ENCODE measurements around the gene GIMAP5. TPM values are rescaled to one million over a fixed set of nuclear protein-coding genes. Genes with fewer than 3 reads are reported as not detected.
A peak's percentile ranks its signal among the peaks of the same experiment; 100 is the strongest.
"Not testable (repeated sequence)": the region's sequence is repeated elsewhere in the genome, so short reads cannot be mapped to it uniquely, and the experiment has no call there.

The GIMAP5 gene
- total and polyA plus RNA-seq, 4 donors, result 1.5 to 20.1 (median 5.8) TPM

GRCh38 chr7:150754951-150755350, 17.7 kb downstream of the GIMAP5 start:
- DNase-seq (ENCODE audit: low read depth in 4 of 6, low spot score in 6 of 6), result no peak
- H3K4me3 ChIP-seq (ENCODE audit: low read depth, low read length), result no peak overlapping the region
- no peaks in the 10 kb centered on the region for H3K4me1 ChIP-seq (ENCODE audit: control insufficient read depth, insufficient read depth, low read length)
- no peaks in the 10 kb centered on the region for H3K27me3 ChIP-seq (ENCODE audit: control insufficient read depth, insufficient read depth, low read length)
- H3K9me3 ChIP-seq (ENCODE audit: control insufficient read depth, insufficient read depth, low read length), result no peaks in the 10 kb centered on the region
- H3K27ac ChIP-seq (ENCODE audit: low read depth, low read length), result no peak overlapping the region
- no peaks in the 10 kb centered on the region for H3K36me3 ChIP-seq (ENCODE audit: control insufficient read depth, insufficient read depth, low read length)

DNA sequence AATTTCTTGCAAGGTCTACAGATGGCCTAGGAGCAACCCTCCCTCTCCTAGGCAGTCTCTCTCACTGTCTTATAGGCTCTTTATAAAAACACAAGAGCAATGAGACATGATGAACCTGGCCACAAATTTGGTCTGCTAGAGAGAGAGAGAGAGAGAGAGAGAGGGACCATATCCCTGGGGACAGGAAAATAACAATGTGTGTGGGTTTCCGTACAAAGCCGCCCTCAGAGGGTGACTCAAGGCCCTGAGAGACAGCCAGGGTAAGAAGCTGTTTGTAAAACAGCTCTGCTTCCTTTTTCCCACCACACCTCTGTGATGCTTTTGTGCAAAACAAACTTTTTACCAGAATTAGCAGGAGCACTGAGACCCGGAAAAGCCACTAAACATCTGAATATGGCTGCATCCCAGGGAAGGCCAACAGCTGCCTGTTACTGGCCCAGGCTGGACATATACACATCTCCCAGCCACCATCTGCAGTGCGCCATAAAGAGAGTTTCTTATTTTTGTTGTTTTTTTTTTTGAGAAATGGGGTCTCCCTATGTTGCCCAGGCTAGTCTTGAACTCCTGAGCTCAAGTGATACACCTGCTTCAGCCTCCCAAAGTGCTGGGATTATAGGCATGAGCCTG, 18.4 kb downstream of the GIMAP5 start:
- Histone ChIP-seq H3K27me3 (ENCODE audit: control insufficient read depth, insufficient read depth, low read length) (no peaks in the 10 kb centered on the region), H3K9me3 (ENCODE audit: control insufficient read depth, insufficient read depth, low read length) (no peaks in the 10 kb centered on the region), H3K4me3 (ENCODE audit: low read depth, low read length) (no peak overlapping the region), H3K27ac (ENCODE audit: low read depth, low read length) (no peak overlapping the region), H3K36me3 (ENCODE audit: control insufficient read depth, insufficient read depth, low read length) (no peaks in the 10 kb centered on the region), H3K4me1 (ENCODE audit: control insufficient read depth, insufficient read depth, low read length) (no peaks in the 10 kb centered on the region)
- 85% methylated on average over 2 of the region's 4 CpGs for WGBS (ENCODE audit: insufficient coverage)
- DNase-seq (ENCODE audit: low read depth in 4 of 6, low spot score in 6 of 6), result no peak

DNA sequence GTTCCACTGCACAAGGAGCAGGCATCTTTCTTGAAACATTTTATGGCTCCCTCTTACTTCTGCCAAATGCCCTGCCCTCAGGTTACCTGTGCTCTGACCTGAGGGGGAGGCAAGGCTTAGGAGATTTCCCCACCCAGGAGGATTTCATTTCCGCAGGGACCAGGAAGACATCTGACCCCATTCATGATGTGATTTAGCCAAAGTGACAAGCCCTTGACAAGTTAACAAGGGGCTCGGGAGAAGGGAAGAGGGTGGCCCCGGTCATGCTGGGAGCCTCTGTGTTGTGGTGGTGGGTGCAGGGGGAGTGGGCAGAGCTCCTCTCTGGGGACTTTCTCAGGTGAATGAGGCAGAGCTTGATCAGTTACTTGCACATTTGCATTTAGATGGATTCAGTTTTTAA, 18.9 kb downstream of the GIMAP5 start:
- no peak overlapping the region for H3K4me3 ChIP-seq (ENCODE audit: low read depth, low read length)
- H3K36me3 ChIP-seq (ENCODE audit: control insufficient read depth, insufficient read depth, low read length), result no peaks in the 10 kb centered on the region
- H3K27me3 ChIP-seq (ENCODE audit: control insufficient read depth, insufficient read depth, low read length), result no peaks in the 10 kb centered on the region
- 62% methylated on average over 3 of the region's 3 CpGs for WGBS (ENCODE audit: insufficient coverage)
- DNase-seq (ENCODE audit: low read depth in 4 of 6, low spot score in 6 of 6), result no peak
- no peaks in the 10 kb centered on the region for H3K4me1 ChIP-seq (ENCODE audit: control insufficient read depth, insufficient read depth, low read length)
- no peak overlapping the region for H3K27ac ChIP-seq (ENCODE audit: low read depth, low read length)
- H3K9me3 ChIP-seq (ENCODE audit: control insufficient read depth, insufficient read depth, low read length), result no peaks in the 10 kb centered on the region

GRCh38 chr7:150756858-150757257, 19.6 kb downstream of the GIMAP5 start:
- WGBS (ENCODE audit: insufficient coverage), result no CpG with 5 or more reads among the region's 1 CpG
- no peak overlapping the region for H3K4me3 ChIP-seq (ENCODE audit: low read depth, low read length)
- H3K9me3 ChIP-seq (ENCODE audit: control insufficient read depth, insufficient read depth, low read length), result no peaks in the 10 kb centered on the region
- no peaks in the 10 kb centered on the region for H3K36me3 ChIP-seq (ENCODE audit: control insufficient read depth, insufficient read depth, low read length)
- DNase-seq (ENCODE audit: low read depth in 4 of 6, low spot score in 6 of 6), result peak in 3 of 6 donors; percentile 8 to 61 (median 38)
- H3K27ac ChIP-seq (ENCODE audit: low read depth, low read length), result no peak overlapping the region
- H3K27me3 ChIP-seq (ENCODE audit: control insufficient read depth, insufficient read depth, low read length), result no peaks in the 10 kb centered on the region
- H3K4me1 ChIP-seq (ENCODE audit: control insufficient read depth, insufficient read depth, low read length), result no peaks in the 10 kb centered on the region

DNA sequence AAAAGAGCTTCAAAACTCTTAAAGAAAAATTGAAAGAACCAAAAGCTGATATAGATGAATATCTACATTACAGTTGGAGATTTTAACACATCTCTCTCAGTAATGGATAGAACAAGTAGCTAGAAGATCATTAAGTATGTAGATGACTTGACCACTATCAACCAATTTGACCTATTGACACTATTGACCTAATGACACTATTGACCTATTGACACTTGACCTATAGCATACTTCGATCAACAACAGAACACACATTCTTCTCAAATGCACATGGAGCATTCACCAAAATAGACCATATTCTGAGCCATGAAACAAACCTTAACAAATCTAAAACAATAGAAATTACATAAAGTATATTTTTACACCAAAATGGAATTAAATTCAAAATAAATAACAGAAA, 22.3 kb downstream of the GIMAP5 start:
- no peaks in the 10 kb centered on the region for H3K4me1 ChIP-seq (ENCODE audit: control insufficient read depth, insufficient read depth, low read length)
- no peaks in the 10 kb centered on the region for H3K9me3 ChIP-seq (ENCODE audit: control insufficient read depth, insufficient read depth, low read length)
- no peak overlapping the region for H3K4me3 ChIP-seq (ENCODE audit: low read depth, low read length)
- H3K27ac ChIP-seq (ENCODE audit: low read depth, low read length), result no peak overlapping the region
- H3K27me3 ChIP-seq (ENCODE audit: control insufficient read depth, insufficient read depth, low read length), result no peaks in the 10 kb centered on the region
- no peak for DNase-seq (ENCODE audit: low read depth in 4 of 6, low spot score in 6 of 6)
- WGBS (ENCODE audit: insufficient coverage), result no CpG with 5 or more reads among the region's 1 CpG
- no peaks in the 10 kb centered on the region for H3K36me3 ChIP-seq (ENCODE audit: control insufficient read depth, insufficient read depth, low read length)

- H3K4me1 ChIP-seq (ENCODE audit: control insufficient read depth, insufficient read depth, low read length), result no peaks in the 10 kb centered on the region
- DNase-seq (ENCODE audit: low read depth in 4 of 6, low spot score in 6 of 6), result no peak
- H3K27ac ChIP-seq (ENCODE audit: low read depth, low read length), result no peak overlapping the region
- no peaks in the 10 kb centered on the region for H3K9me3 ChIP-seq (ENCODE audit: control insufficient read depth, insufficient read depth, low read length)
- H3K4me3 ChIP-seq (ENCODE audit: low read depth, low read length), result no peak overlapping the region
- H3K27me3 ChIP-seq (ENCODE audit: control insufficient read depth, insufficient read depth, low read length), result no peaks in the 10 kb centered on the region
- H3K36me3 ChIP-seq (ENCODE audit: control insufficient read depth, insufficient read depth, low read length), result no peaks in the 10 kb centered on the region
Measured at GRCh38 chr7:150766334-150766709, 29.1 kb downstream of the GIMAP5 start.

GRCh38 chr7:150769768-150770167, 32.5 kb downstream of the GIMAP5 start:
- Histone ChIP-seq H3K27me3 (ENCODE audit: control insufficient read depth, insufficient read depth, low read length) (no peaks in the 10 kb centered on the region), H3K36me3 (ENCODE audit: control insufficient read depth, insufficient read depth, low read length) (no peaks in the 10 kb centered on the region), H3K27ac (ENCODE audit: low read depth, low read length) (no peak overlapping the region), H3K9me3 (ENCODE audit: control insufficient read depth, insufficient read depth, low read length) (no peaks in the 10 kb centered on the region), H3K4me1 (ENCODE audit: control insufficient read depth, insufficient read depth, low read length) (no peaks in the 10 kb centered on the region), H3K4me3 (ENCODE audit: low read depth, low read length) (no peak overlapping the region)
- DNase-seq (ENCODE audit: low read depth in 4 of 6, low spot score in 6 of 6), result no peak
- no CpG with 5 or more reads among the region's 4 CpGs for WGBS (ENCODE audit: insufficient coverage)

- not testable (repeated sequence) for H3K9me3 ChIP-seq (ENCODE audit: control insufficient read depth, insufficient read depth, low read length); DNase-seq (ENCODE audit: low read depth in 4 of 6, low spot score in 6 of 6); H3K4me1 ChIP-seq (ENCODE audit: control insufficient read depth, insufficient read depth, low read length); H3K27ac ChIP-seq (ENCODE audit: low read depth, low read length); H3K27me3 ChIP-seq (ENCODE audit: control insufficient read depth, insufficient read depth, low read length); H3K36me3 ChIP-seq (ENCODE audit: control insufficient read depth, insufficient read depth, low read length); H3K4me3 ChIP-seq (ENCODE audit: low read depth, low read length)
- no CpG with 5 or more reads among the region's 1 CpG for WGBS (ENCODE audit: insufficient coverage)
Measured at GRCh38 chr7:150774131-150774530, 36.9 kb downstream of the GIMAP5 start.

- Histone ChIP-seq H3K27ac (ENCODE audit: low read depth, low read length) (no peak overlapping the region), H3K36me3 (ENCODE audit: control insufficient read depth, insufficient read depth, low read length) (no peaks in the 10 kb centered on the region), H3K27me3 (ENCODE audit: control insufficient read depth, insufficient read depth, low read length) (peaks cover 3% of the 10 kb centered on the region), H3K4me1 (ENCODE audit: control insufficient read depth, insufficient read depth, low read length) (no peaks in the 10 kb centered on the region), H3K9me3 (ENCODE audit: control insufficient read depth, insufficient read depth, low read length) (no peaks in the 10 kb centered on the region), H3K4me3 (ENCODE audit: low read depth, low read length) (no peak overlapping the region)
- DNase-seq (ENCODE audit: low read depth in 4 of 6, low spot score in 6 of 6), result no peak
- WGBS (ENCODE audit: insufficient coverage), result 61% methylated on average over 4 of the region's 8 CpGs
Measured at GRCh38 chr7:150778014-150778737, 41.0 kb downstream of the GIMAP5 start.

DNA sequence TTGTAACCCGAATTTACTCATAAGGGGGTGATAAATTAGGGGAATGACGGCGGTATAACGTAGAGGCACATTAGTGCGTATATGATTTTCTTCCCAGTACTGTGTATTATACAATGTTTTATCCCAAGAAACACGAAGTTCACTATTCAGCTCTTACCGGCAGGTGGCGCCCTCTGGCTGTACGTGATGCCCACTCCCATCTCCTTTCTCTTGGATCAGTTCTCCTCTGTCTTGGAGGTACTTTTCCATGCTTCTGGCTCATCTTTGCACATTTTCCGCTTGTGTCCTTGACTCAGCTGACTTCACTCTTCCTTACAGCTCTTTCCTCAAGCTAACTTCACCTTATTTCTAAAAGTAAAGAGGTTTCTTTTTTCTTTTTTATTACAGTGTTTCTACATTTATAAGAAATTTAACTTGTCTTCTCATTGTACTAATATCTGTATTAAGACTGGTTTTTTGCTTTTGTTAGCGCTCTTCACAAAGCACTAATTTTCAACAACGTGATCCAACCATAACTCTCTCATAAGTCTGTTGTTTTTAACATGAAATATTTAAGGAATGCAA, 41.6 kb downstream of the GIMAP5 start:
- 13% methylated on average over 4 of the region's 12 CpGs for WGBS (ENCODE audit: insufficient coverage)
- no peaks in the 10 kb centered on the region for H3K9me3 ChIP-seq (ENCODE audit: control insufficient read depth, insufficient read depth, low read length)
- no peak overlapping the region for H3K27ac ChIP-seq (ENCODE audit: low read depth, low read length)
- peak in 5 of 6 donors; percentile 71 to 96 (median 79) for DNase-seq (ENCODE audit: low read depth in 4 of 6, low spot score in 6 of 6)
- no peaks in the 10 kb centered on the region for H3K36me3 ChIP-seq (ENCODE audit: control insufficient read depth, insufficient read depth, low read length)
- H3K4me1 ChIP-seq (ENCODE audit: control insufficient read depth, insufficient read depth, low read length), result no peaks in the 10 kb centered on the region
- no peak overlapping the region for H3K4me3 ChIP-seq (ENCODE audit: low read depth, low read length)
- peaks cover 3% of the 10 kb centered on the region for H3K27me3 ChIP-seq (ENCODE audit: control insufficient read depth, insufficient read depth, low read length)
